Measurements from ENCODE around the gene C10orf90.

The C10orf90 gene

GRCh38 chr10:126421756-126422256 lies 248.7 kb downstream of the C10orf90 start:
- no peak overlapping the region for H3K4me2 ChIP-seq
- no peak overlapping the region for H3K9ac ChIP-seq
- H3K27ac ChIP-seq, result no peak overlapping the region

GRCh38 chr10:126420567-126421300 lies 249.8 kb downstream of the C10orf90 start:
- H3K27me3 ChIP-seq (ENCODE audit: insufficient read depth, low read depth), result no peaks in the 10 kb centered on the region
- H4K20me1 ChIP-seq (ENCODE audit: insufficient read depth), result no peaks in the 10 kb centered on the region
- no peak overlapping the region for H3K4me3 ChIP-seq (IDR thresholded peaks at IDR 0.05; ENCODE audit: insufficient read depth, low read depth, low read length)
- no peak overlapping the region for H2AFZ ChIP-seq (ENCODE audit: low read depth)
- no peak for TF ChIP-seq CTCF (conservative IDR thresholded peaks at IDR 0.05; ENCODE audit: low read depth, low read length)
- no peaks in the 10 kb centered on the region for H3K79me2 ChIP-seq (ENCODE audit: insufficient read depth, low read depth)
- no peak overlapping the region for H3K27ac ChIP-seq
- H3K36me3 ChIP-seq (ENCODE audit: insufficient read depth), result no peaks in the 10 kb centered on the region
- H3K4me1 ChIP-seq (ENCODE audit: low read depth, poor library complexity, severe bottlenecking), result no peaks in the 10 kb centered on the region
- no peak overlapping the region for H3K4me2 ChIP-seq
- no peak overlapping the region for H3K9ac ChIP-seq

More at GRCh38 chr10:126421756-126422256, 248.7 kb downstream of the C10orf90 start:
- Histone ChIP-seq H3K4me1 (ENCODE audit: low read depth, poor library complexity, severe bottlenecking) (no peaks in the 10 kb centered on the region), H4K20me1 (ENCODE audit: insufficient read depth) (no peaks in the 10 kb centered on the region), H2AFZ (ENCODE audit: low read depth) (no peak overlapping the region), H3K27me3 (ENCODE audit: insufficient read depth, low read depth) (no peaks in the 10 kb centered on the region), H3K79me2 (ENCODE audit: insufficient read depth, low read depth) (no peaks in the 10 kb centered on the region), H3K4me3 (IDR thresholded peaks at IDR 0.05; ENCODE audit: insufficient read depth, low read depth, low read length) (no peak overlapping the region), H3K36me3 (ENCODE audit: insufficient read depth) (no peaks in the 10 kb centered on the region)
- no peak for TF ChIP-seq CTCF (conservative IDR thresholded peaks at IDR 0.05; ENCODE audit: low read depth, low read length)

GRCh38 chr10:126417220-126417825 lies 253.2 kb downstream of the C10orf90 start:
- Histone ChIP-seq H3K4me2 (no peak overlapping the region), H3K36me3 (ENCODE audit: insufficient read depth) (no peaks in the 10 kb centered on the region), H3K27ac (no peak overlapping the region), H3K9ac (no peak overlapping the region), H4K20me1 (ENCODE audit: insufficient read depth) (no peaks in the 10 kb centered on the region), H3K27me3 (ENCODE audit: insufficient read depth, low read depth) (no peaks in the 10 kb centered on the region), H3K79me2 (ENCODE audit: insufficient read depth, low read depth) (no peaks in the 10 kb centered on the region), H3K4me3 (IDR thresholded peaks at IDR 0.05; ENCODE audit: insufficient read depth, low read depth, low read length) (no peak overlapping the region), H3K4me1 (ENCODE audit: low read depth, poor library complexity, severe bottlenecking) (no peaks in the 10 kb centered on the region), H2AFZ (ENCODE audit: low read depth) (no peak overlapping the region)
- no peak for TF ChIP-seq CTCF (conservative IDR thresholded peaks at IDR 0.05; ENCODE audit: low read depth, low read length)

GRCh38 chr10:126409821-126410220 lies 260.7 kb downstream of the C10orf90 start:
- no peaks in the 10 kb centered on the region for H3K4me1 ChIP-seq (ENCODE audit: low read depth, poor library complexity, severe bottlenecking)
- no peak overlapping the region for H3K4me2 ChIP-seq
- H4K20me1 ChIP-seq (ENCODE audit: insufficient read depth), result no peaks in the 10 kb centered on the region
- H3K27ac ChIP-seq, result no peak overlapping the region
- H3K4me3 ChIP-seq (IDR thresholded peaks at IDR 0.05; ENCODE audit: insufficient read depth, low read depth, low read length), result no peak overlapping the region
- H3K36me3 ChIP-seq (ENCODE audit: insufficient read depth), result no peaks in the 10 kb centered on the region
- H3K79me2 ChIP-seq (ENCODE audit: insufficient read depth, low read depth), result no peaks in the 10 kb centered on the region
- no peaks in the 10 kb centered on the region for H3K27me3 ChIP-seq (ENCODE audit: insufficient read depth, low read depth)
- H3K9ac ChIP-seq, result no peak overlapping the region
- no peak overlapping the region for H2AFZ ChIP-seq (ENCODE audit: low read depth)
- TF ChIP-seq CTCF (conservative IDR thresholded peaks at IDR 0.05; ENCODE audit: low read depth, low read length), result no peak

Measured in KMS-11 (cell line).